Thyroid gland (tissue), 4 donors: ENCODE measurements around the gene ADGRF3. TPM values are rescaled to one million over a fixed set of nuclear protein-coding genes. Genes with fewer than 3 reads are reported as not detected.
"Not testable (repeated sequence)": the region's sequence is repeated elsewhere in the genome, so short reads cannot be mapped to it uniquely, and the experiment has no call there.

Experiments used
- DNase-seq, 2 donors: peaks; one replicate each; pipeline ENCODE4 v3.0.0-alpha.2; 2019
- H3K27ac ChIP-seq, 3 donors: fragments of 200-600 bp; sonication (generic); 1 replicate in 2 of 3; 2 replicates in 1 of 3; pipeline ENCODE4 v1.5.1; 2016 to 2019; ENCODE audit warnings: mild to moderate bottlenecking in 1 of 3, moderate library complexity in 1 of 3
- H3K27me3 ChIP-seq: fragments of 200-600 bp; sonication (generic); one replicate; pipeline ENCODE4 v1.5.1; 2019
- H3K36me3 ChIP-seq, 2 donors: fragments of 200-600 bp; sonication (generic); one replicate each; pipeline ENCODE4 v1.5.1; 2016 to 2019
- H3K4me1 ChIP-seq, 2 donors: fragments of 200-600 bp; sonication (generic); one replicate each; pipeline ENCODE4 v1.5.1; 2017 to 2019
- H3K4me3 ChIP-seq, 3 donors: fragments of 200-600 bp; sonication (generic); replicated peaks in 1 of 3; 1 replicate in 2 of 3; 2 replicates in 1 of 3; pipeline ENCODE4 v1.5.1; 2016; ENCODE audit warnings: mild to moderate bottlenecking in 1 of 3
- H3K9me3 ChIP-seq: fragments of 200-600 bp; sonication (generic); one replicate; pipeline ENCODE4 v1.5.1; 2017
- CTCF ChIP-seq, 6 experiments: fragments of 200-600 bp in 3 of 6; fragments of 450-650 bp in 3 of 6; sonication (generic) in 3 of 6; IDR thresholded peaks; one replicate each; pipeline ENCODE4 v1.5.1; 2016 to 2019; ENCODE audit warnings: antibody characterized with exemption in 6 of 6, mild to moderate bottlenecking in 2 of 6, inconsistent platforms in 1 of 6, moderate library complexity in 1 of 6
- POLR2A ChIP-seq, 2 donors: fragments of 450-650 bp; IDR thresholded peaks; one replicate each; pipeline ENCODE4 v1.6.1; 2017; ENCODE audit warnings: antibody characterized with exemption in 2 of 2, mild to moderate bottlenecking in 2 of 2, moderate library complexity in 1 of 2
- WGBS, 2 donors: methylation state at CpG; one replicate each; pipeline ENCODE4 v1.1.5; 2017; 5-methylcytosine and 5-hydroxymethylcytosine counted together
- intact Hi-C: fragments of 100-400 bp; cut with DNase I; formaldehyde crosslinking; loops from one replicate; pipeline ENCODE4 v1.15.1; 2023
- total RNA-seq, 4 donors: library from RNA; depleted of rRNA; stranded (reverse); fragments of >200 nt; gene quantifications; one replicate each; pipeline ENCODE4 v1.2.3, GENCODE V29; 2016

The ADGRF3 gene
- total RNA-seq, 4 donors from 2014 or later, result 0.15 to 0.38 TPM; not detected in 2

- peaks cover 26 to 41% of the 10 kb centered on the region in 2 donors for H3K4me1 ChIP-seq
- H3K9me3 ChIP-seq, result no peaks in the 10 kb centered on the region
- intact Hi-C loops, result no loop called here
- no peak overlapping the region for H3K4me3 ChIP-seq
- H3K27ac ChIP-seq, result peak overlapping the region; percentile 88 to 95 (median 94)
- no peaks in the 10 kb centered on the region for H3K27me3 ChIP-seq
- WGBS, 2 donors, result 6 to 10% methylated on average over 5 of the region's 5 CpGs
- peaks cover 12 to 18% of the 10 kb centered on the region in 2 donors for H3K36me3 ChIP-seq
- DNase-seq, result peak; percentile 71 to 72
- TF ChIP-seq CTCF (IDR thresholded peaks at IDR 0.05), result no peak
- peak in 1 of 2 donors; percentile 45 for TF ChIP-seq POLR2A (IDR thresholded peaks at IDR 0.05)
Observed at GRCh38 chr2:26274058-26274613, 72.5 kb downstream of the ADGRF3 start.

GRCh38 chr2:26273501-26273900 is 73.1 kb downstream of the ADGRF3 start:
- 66 to 70% methylated on average over 2 of the region's 2 CpGs for WGBS, 2 donors
- H3K27ac ChIP-seq, result peak overlapping the region; percentile 88 to 95 (median 94)
- H3K36me3 ChIP-seq, result peaks cover 10 to 11% of the 10 kb centered on the region in 2 donors
- TF ChIP-seq CTCF (IDR thresholded peaks at IDR 0.05) (no peak), POLR2A (IDR thresholded peaks at IDR 0.05) (no peak)
- H3K4me1 ChIP-seq, result peaks cover 26 to 41% of the 10 kb centered on the region in 2 donors
- H3K27me3 ChIP-seq, result no peaks in the 10 kb centered on the region
- no peak for DNase-seq
- no peak overlapping the region for H3K4me3 ChIP-seq
- H3K9me3 ChIP-seq, result no peaks in the 10 kb centered on the region
- intact Hi-C loops, result no loop called here

GRCh38 chr2:26270373-26270772 is 76.2 kb downstream of the ADGRF3 start:
- Histone ChIP-seq H3K4me3 (no peak overlapping the region), H3K27ac (peak overlapping the region in 1 of 3 donors; percentile 13), H3K36me3 (no peaks in the 10 kb centered on the region), H3K4me1 (peaks cover 23 to 30% of the 10 kb centered on the region in 2 donors), H3K9me3 (no peaks in the 10 kb centered on the region), H3K27me3 (no peaks in the 10 kb centered on the region)
- intact Hi-C loops, result no loop called here
- no peak for TF ChIP-seq POLR2A (IDR thresholded peaks at IDR 0.05)
- no peak for TF ChIP-seq CTCF (IDR thresholded peaks at IDR 0.05)
- no peak for DNase-seq

GRCh38 chr2:26269571-26270158 is 76.9 kb downstream of the ADGRF3 start:
- peaks cover 16 to 23% of the 10 kb centered on the region in 2 donors for H3K4me1 ChIP-seq
- H3K36me3 ChIP-seq, result no peaks in the 10 kb centered on the region
- no peaks in the 10 kb centered on the region for H3K27me3 ChIP-seq
- DNase-seq, result no peak
- 89 to 95% methylated on average over 6 of the region's 6 CpGs for WGBS, 2 donors
- intact Hi-C loops, result no loop called here
- H3K27ac ChIP-seq, result peak overlapping the region in 1 of 3 donors; percentile 13
- no peaks in the 10 kb centered on the region for H3K9me3 ChIP-seq
- TF ChIP-seq CTCF (IDR thresholded peaks at IDR 0.05) (no peak), POLR2A (IDR thresholded peaks at IDR 0.05) (no peak)
- no peak overlapping the region for H3K4me3 ChIP-seq

- H3K9me3 ChIP-seq, H3K4me3 ChIP-seq, H3K27me3 ChIP-seq, intact Hi-C loops, H3K36me3 ChIP-seq, DNase-seq: not testable (repeated sequence)
- 95 to 97% methylated on average over 12 of the region's 12 CpGs for WGBS, 2 donors
- H3K4me1 ChIP-seq, result peaks cover 13 to 20% of the 10 kb centered on the region in 2 donors
- H3K27ac ChIP-seq, result peak overlapping the region in 1 of 3 donors; percentile 13
Observed at GRCh38 chr2:26268670-26269385, 77.8 kb downstream of the ADGRF3 start.
